Adrenal gland (tissue), 12 donors: ENCODE results near the gene VPS18. TPM values are rescaled to one million over a fixed set of nuclear protein-coding genes. Genes with fewer than 3 reads are reported as not detected.

Source experiments
- DNase-seq, 7 donors: peaks; one replicate each; pipeline ENCODE4 v3.0.0-alpha.2; 2019 to 2020
- H3K27ac ChIP-seq, 5 donors: fragments of 200-600 bp; sonication (generic) in 4 of 5; 1 replicate in 3 of 5; 2 replicates in 2 of 5; pipeline versions ENCODE4 v1.5.1 to v1.8.0; 2016 to 2020; ENCODE audit warnings: mild to moderate bottlenecking in 1 of 5
- H3K27me3 ChIP-seq: fragments of 200-600 bp; 2 replicates; pipeline ENCODE4 v1.8.0; 2021
- H3K36me3 ChIP-seq, 2 donors: fragments of 200-600 bp; replicated peaks in 1 of 2; 1 replicate in 1 of 2; 2 replicates in 1 of 2; pipeline versions ENCODE4 v1.5.1 to v1.8.0; 2018 to 2022
- H3K4me1 ChIP-seq, 2 donors: fragments of 200-600 bp; replicated peaks in 1 of 2; 1 replicate in 1 of 2; 2 replicates in 1 of 2; pipeline versions ENCODE4 v1.5.1 to v1.8.0; 2018 to 2021
- H3K4me3 ChIP-seq, 4 donors: fragments of 200-600 bp; sonication (generic) in 3 of 4; one replicate each; pipeline ENCODE4 v1.5.1; 2016 to 2018
- H3K9me3 ChIP-seq, 3 donors: fragments of 200-600 bp; sonication (generic) in 1 of 3; replicated peaks in 1 of 3; 1 replicate in 2 of 3; 2 replicates in 1 of 3; pipeline versions ENCODE4 v1.5.1 to v1.8.0; 2016 to 2021
- POLR2A ChIP-seq, 2 donors: fragments of 450-650 bp; IDR thresholded peaks; one replicate each; pipeline ENCODE4 v1.6.1; 2017; ENCODE audit warnings: antibody characterized with exemption in 2 of 2, mild to moderate bottlenecking in 2 of 2, moderate library complexity in 1 of 2
- WGBS, 4 donors: extraction: QIAGEN DNeasy Blood & Tissue Kit in 2 of 4; methylation state at CpG; one replicate each; pipeline versions ENCODE4 v1.1.5 to v1.1.7; 2013 to 2017; 5-methylcytosine and 5-hydroxymethylcytosine counted together
- intact Hi-C, 2 donors: fragments of 100-400 bp; cut with DNase I; formaldehyde crosslinking; loops; one replicate each; pipeline versions ENCODE4 v1.14.1 to v1.15.0; 2022 to 2023
- polyA plus RNA-seq, 3 donors: library from polyadenylated mRNA; stranded (reverse); fragments of 200-250 nt in 2 of 3; fragments of 350-450 nt in 1 of 3; fragmentation: Illumina TruSeq in 1 of 3; extraction: RNeasy Lipid Tissue Mini Kit (QIAGEN cat#74804) in 1 of 3; gene quantifications; one replicate each; pipeline ENCODE4 v1.2.3, GENCODE V29; 2013 to 2014
- total RNA-seq, 9 donors: library from RNA; depleted of rRNA in 4 of 9; stranded (reverse); fragments of >200 nt in 4 of 9; fragments of 120-200 nt in 1 of 9; fragmentation: NEBNext Ultra II Directional in 1 of 9; extraction: Animal tissue kit (Norgen Biotek cat#: 25700) in 1 of 9; gene quantifications; one replicate each; pipeline versions ENCODE4 v1.1.0 to v1.2.4, GENCODE V29; 2013 to 2023
- TF ChIP-seq, protein P1 (sequence below), 6 experiments: fragments of 450-650 bp in 4 of 6; fragments of 200-600 bp in 2 of 6; sonication (generic) in 1 of 6; IDR thresholded peaks; 1 replicate in 5 of 6; 2 replicates in 1 of 6; pipeline versions ENCODE4 v1.5.1 to v1.8.0; 2016 to 2021; ENCODE audit warnings: antibody characterized with exemption in 6 of 6, mild to moderate bottlenecking in 2 of 6, moderate library complexity in 1 of 6
- donor health status: healthy with polysubstance abuse.
- donor health status: Bipolar disorder and iron deficiency.
- donor health status: DM: yes; HTN: yes; CAD: no.
- donor health status: DM: no; HTN: no; CAD: no.
- donor health status: DM: no; HTN: no; CAD: no.
- donor health status: DM: yes; HTN: yes; CAD: no.

VPS18 gene
- total and polyA plus RNA-seq, 12 donors = 8.9 to 43.4 (median 30.0) TPM

DNA sequence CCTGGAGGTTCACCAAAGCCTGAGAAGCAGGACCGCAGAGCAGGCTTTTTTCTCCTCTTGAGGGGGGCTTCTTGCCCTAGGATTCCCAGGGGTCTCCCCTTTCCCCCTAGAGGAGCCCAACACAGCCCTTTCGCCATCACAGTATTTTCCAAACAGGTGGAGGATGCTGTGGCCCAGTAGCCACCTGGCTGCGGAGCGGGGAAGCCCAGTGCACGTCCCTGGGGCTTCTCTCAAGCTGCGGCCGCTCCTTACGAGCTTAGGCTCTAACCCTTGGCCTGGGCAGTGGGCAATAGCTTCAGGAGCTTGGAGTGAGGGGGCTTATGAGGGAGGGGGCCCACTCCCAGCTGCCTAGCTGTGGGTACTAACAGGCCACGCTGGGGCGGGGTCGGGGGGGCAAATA, 23.3 kb downstream of the VPS18 start:
- Histone ChIP-seq H3K4me1 (no peaks in the 10 kb centered on the region), H3K9me3 (no peaks in the 10 kb centered on the region), H3K27me3 (no peaks in the 10 kb centered on the region), H3K4me3 (no peak overlapping the region), H3K36me3 (no peaks in the 10 kb centered on the region), H3K27ac (no peak overlapping the region)
- DNase-seq = no peak
- intact Hi-C loops = no loop called here
- TF ChIP-seq, protein P1, sequence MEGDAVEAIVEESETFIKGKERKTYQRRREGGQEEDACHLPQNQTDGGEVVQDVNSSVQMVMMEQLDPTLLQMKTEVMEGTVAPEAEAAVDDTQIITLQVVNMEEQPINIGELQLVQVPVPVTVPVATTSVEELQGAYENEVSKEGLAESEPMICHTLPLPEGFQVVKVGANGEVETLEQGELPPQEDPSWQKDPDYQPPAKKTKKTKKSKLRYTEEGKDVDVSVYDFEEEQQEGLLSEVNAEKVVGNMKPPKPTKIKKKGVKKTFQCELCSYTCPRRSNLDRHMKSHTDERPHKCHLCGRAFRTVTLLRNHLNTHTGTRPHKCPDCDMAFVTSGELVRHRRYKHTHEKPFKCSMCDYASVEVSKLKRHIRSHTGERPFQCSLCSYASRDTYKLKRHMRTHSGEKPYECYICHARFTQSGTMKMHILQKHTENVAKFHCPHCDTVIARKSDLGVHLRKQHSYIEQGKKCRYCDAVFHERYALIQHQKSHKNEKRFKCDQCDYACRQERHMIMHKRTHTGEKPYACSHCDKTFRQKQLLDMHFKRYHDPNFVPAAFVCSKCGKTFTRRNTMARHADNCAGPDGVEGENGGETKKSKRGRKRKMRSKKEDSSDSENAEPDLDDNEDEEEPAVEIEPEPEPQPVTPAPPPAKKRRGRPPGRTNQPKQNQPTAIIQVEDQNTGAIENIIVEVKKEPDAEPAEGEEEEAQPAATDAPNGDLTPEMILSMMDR (IDR thresholded peaks at IDR 0.05) = no peak
- TF ChIP-seq POLR2A (IDR thresholded peaks at IDR 0.05) = no peak
- WGBS, 4 donors = 68 to 92% (median 73%) methylated on average over 2 to 11 of the region's 11 CpGs

DNA sequence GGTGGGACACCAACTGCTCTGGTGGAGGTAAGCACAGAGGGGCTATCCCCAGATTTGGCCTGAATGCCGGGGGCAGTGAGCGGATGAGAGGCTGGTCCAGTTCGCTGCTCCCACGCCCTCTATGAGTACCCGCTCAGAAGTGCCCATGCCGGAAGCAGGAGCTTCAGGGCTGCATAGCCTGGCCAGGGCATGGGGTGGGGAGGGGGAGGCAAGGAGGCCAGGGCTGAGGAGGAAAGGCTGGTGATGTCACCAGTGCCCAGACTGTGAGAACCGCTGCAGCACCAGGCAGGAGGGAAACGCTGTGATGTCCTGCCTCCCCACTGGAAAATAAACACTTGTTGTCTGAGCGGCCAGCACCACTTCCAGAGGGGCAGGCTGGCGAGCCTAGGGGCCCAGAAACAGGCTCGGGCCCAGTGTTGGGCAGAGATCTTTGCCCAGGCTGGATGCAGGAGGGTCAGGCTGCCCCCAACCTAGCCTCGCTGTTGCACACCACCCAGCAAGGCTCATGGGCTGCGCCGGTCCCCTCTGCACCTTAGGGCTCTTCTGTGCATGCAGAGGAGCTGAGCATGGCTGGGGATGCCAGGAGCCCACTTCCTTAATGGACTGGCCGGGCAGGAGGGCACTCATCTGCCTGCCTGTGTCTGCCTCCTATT, 24.0 kb downstream of the VPS18 start:
- TF ChIP-seq, protein P1 (IDR thresholded peaks at IDR 0.05) = no peak
- no peak for TF ChIP-seq POLR2A (IDR thresholded peaks at IDR 0.05)
- no peak for DNase-seq
- WGBS, 4 donors = 62 to 88% (median 82%) methylated on average over 9 to 15 of the region's 15 CpGs
- Histone ChIP-seq H3K4me1 (no peaks in the 10 kb centered on the region), H3K9me3 (no peaks in the 10 kb centered on the region), H3K27ac (peak overlapping the region in 1 of 5 donors; percentile 29), H3K36me3 (no peaks in the 10 kb centered on the region), H3K27me3 (no peaks in the 10 kb centered on the region), H3K4me3 (no peak overlapping the region)
- intact Hi-C loops = no loop called here

DNA sequence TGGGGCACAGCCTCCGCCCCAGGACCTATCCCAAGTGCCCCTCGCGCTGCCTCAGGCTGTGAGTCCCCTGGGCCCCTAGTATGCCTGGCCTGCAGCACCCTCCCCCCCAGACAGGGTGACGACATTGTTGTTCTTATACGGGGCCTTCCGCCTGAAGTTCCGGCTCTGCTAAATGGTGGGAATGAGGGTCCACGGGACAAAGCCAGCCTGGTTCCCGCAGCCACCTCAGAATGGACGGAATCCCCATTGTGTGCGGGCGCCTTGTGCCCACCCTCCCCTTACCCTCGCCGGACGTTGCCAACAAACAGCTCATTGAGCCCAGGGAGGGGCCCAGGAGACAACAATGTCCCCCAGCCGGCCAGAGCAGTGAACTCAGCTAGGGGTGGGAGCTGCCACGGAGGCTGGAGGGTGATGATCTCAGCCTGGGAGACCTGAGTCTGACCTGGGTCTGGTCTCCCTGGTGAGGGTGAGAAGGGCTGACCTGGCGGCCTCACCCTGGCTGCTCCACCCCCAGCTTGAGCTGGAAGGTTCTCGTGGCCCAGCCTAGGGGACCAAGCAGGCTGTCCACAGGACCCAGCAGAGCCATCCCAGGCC, 24.6 kb downstream of the VPS18 start:
- Histone ChIP-seq H3K27me3 (no peaks in the 10 kb centered on the region), H3K4me1 (no peaks in the 10 kb centered on the region), H3K36me3 (no peaks in the 10 kb centered on the region), H3K9me3 (no peaks in the 10 kb centered on the region), H3K27ac (peak overlapping the region in 1 of 5 donors; percentile 29), H3K4me3 (no peak overlapping the region)
- intact Hi-C loops = no loop called here
- 69 to 81% (median 78%) methylated on average over 3 to 19 of the region's 19 CpGs for WGBS, 4 donors
- DNase-seq = no peak
- TF ChIP-seq, protein P1 (IDR thresholded peaks at IDR 0.05) = no peak
- TF ChIP-seq POLR2A (IDR thresholded peaks at IDR 0.05) = no peak

DNA sequence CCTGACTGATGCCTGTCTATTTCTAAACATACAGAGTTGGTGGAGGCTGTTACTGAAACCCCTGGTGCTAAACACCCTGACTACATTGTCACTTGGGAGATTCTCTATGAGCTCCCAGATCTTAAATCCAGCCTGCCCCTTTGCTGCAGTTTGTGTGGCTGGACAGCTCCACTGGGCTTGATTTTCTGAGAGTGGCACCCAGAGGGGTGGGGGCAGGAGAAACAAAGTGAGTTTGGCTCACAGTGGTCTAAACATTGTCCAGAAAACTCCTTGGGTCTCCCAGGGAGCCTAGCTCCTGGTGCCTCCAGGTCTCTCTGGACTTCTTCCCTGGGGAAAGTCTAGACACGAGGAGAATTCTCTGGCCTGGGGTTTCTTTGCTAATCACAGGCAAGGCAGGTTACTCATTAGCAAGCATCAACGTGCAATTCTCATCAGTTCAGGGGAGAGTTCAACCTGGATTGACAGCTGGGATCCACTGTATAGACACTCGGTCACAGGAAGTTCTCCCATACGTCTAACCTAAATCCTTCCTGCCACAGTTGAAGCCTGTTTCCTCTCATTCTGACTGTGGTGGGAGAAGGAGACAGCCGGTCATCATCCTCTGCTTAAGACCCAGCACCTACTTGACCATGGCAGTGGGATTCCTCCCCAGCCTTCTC, 27.8 kb downstream of the VPS18 start:
- Histone ChIP-seq H3K4me3 (no peak overlapping the region), H3K4me1 (peaks cover 11% of the 10 kb centered on the region in 2 donors), H3K27ac (no peak overlapping the region), H3K9me3 (no peaks in the 10 kb centered on the region), H3K36me3 (no peaks in the 10 kb centered on the region), H3K27me3 (no peaks in the 10 kb centered on the region)
- WGBS, 4 donors = 64 to 92% (median 79%) methylated on average over 5 of the region's 5 CpGs
- intact Hi-C loops = no loop called here
- TF ChIP-seq, protein P1 (IDR thresholded peaks at IDR 0.05) = no peak
- no peak for TF ChIP-seq POLR2A (IDR thresholded peaks at IDR 0.05)
- DNase-seq = no peak
